Measurements from ENCODE around the gene SLC5A11.
"Not testable (repeated sequence)": the region's sequence is repeated elsewhere in the genome, so short reads cannot be mapped to it uniquely, and the experiment has no call there.

The SLC5A11 gene

GRCh38 chr16:24863582-24864437 is 18.0 kb downstream of the SLC5A11 start:
- DNase-seq: no peak

DNA sequence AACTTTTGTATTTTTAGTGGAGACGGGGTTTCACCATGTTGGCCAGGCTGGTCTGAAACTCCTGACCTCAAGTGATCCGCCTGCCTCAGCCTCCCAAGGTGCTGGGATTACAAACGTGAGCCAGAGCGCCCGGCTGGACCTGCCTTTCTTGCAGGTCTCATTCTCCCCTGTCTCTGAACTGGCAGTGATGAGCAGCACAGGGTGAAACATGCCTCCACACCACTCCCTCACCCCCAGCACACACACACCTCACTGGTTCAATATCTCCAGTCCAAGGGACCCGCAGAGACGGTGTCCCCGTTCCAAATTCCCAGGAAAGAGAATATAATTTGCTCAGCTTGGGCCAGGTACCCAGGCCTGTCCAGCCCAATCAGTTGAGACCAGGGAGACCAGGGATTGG is 23.3 kb downstream of the SLC5A11 start:
- DNase-seq: no peak

GRCh38 chr16:24871891-24872290 is 26.1 kb downstream of the SLC5A11 start:
- no peak for DNase-seq

DNA sequence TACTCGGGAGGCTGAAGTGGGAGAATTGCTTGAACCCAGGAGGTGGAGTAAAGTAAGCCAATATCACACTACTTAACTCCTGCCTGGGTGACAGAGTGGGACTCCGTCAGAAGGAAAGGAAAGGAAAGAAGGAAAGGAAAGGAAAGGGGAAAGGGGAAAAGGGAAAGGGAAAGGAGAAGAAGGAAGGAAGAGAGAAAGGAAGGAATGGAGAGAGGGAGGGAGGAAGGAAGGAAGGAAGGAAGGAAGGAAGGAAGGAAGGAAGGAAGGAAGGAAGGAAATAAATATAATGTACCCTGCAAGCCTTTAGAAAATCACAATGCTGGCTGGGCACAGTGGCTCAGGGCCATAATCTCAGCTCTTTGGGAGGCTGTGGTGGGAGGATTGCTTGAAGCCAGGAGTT is 27.3 kb downstream of the SLC5A11 start:
- DNase-seq: no peak

DNA sequence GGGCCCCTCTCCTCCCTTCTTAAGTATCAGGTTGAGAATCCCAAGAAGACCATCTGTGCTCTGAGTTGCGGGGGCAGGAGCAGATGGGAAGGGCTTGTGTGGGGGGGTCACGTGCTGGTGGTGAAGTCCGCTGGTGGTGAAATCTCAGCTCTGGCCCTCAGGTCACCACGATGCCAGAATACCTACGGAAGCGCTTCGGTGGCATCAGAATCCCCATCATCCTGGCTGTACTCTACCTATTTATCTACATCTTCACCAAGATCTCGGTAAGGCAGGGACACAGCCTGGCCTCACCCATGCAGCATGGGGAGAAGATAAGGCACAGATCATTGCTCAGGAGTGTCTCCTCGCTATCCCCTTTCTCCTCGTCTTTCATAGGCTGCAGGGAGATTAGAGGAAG is 29.7 kb downstream of the SLC5A11 start:
- peak; percentile 6 for DNase-seq

DNA sequence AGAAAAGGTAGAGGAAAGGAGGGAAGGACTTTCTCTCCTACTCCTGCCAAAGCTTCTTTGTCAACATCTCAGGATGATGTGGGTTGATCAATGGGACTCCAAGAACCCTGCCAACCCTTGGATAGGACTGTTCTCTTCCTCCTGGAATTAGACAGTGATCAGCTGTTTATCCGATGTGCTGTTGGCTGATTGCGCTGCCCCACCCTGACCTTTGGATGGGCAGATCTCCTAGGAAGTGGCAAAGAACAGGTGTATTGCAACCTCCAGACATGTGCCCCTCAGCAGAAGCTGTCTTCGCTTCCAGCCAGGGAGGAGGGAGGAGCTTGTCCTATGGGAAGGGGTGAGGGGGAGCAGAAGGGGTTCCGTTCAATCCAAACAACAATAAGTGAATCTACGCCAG is 30.5 kb downstream of the SLC5A11 start:
- no peak for DNase-seq

DNA sequence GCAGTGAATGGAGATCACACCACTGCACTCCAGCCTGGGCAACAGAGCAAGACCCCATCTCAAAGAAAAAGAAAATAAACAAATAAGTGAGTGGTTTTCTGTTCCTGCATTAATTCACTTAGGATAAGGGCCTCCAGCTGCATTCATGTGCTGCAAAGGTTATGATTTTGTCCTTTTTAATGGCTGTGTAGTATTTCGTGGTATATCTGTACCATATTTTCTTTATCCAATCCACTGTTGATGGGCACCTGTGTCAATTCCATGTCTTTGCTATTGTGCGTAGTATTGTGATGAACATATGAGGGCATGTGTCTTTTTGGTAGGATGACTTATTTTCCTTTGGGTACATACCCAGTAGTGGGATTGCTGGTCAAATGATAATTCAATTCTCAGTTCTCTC is 33.9 kb downstream of the SLC5A11 start:
- no peak for DNase-seq

DNA sequence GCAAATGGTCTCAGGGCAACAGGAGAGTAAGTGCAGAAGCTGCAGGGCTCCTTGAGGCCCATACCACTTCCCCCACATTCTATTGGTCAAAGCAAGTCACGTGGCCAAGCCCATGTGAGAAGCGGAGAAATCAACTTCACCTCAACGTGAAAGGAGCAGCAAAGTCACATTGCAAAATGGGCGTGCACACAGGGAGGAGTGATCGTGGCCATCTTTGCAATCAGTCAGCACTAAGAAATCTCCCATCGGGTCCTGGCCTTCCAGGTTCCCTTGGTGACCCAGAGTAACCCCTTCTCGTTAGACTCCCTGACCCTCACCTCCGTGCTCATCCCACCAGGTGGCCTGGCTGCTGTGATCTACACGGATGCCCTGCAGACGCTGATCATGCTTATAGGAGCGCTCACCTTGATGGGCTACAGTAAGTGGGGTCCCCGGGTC is 38.0 kb downstream of the SLC5A11 start:
- DNase-seq: no peak

GRCh38 chr16:24887472-24887871 is 41.7 kb downstream of the SLC5A11 start:
- no peak for DNase-seq

- DNase-seq: no peak
Measured at GRCh38 chr16:24890746-24891145, 45.0 kb downstream of the SLC5A11 start.

DNA sequence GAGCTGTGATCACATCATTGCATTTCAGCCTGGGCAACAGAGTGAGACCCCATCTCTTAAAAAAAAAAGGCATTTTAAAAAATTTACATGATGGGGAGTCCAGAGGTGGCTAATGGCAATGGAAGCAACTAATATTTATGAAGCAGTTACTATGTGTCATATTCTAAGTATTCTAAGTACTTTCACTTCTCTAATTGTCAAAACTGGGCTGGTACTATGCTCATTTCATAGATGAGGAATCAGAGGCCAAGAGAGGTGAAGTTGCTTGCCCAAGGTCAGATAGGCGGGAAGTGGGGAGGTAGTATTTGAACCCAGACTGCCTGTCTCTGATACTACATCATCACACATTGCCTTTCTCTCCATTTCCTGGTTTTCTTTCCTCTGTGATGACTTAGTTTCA is 50.7 kb downstream of the SLC5A11 start:
- no peak for DNase-seq

- DNase-seq: not testable (repeated sequence)
Measured at GRCh38 chr16:24897522-24897921, 51.8 kb downstream of the SLC5A11 start.

DNA sequence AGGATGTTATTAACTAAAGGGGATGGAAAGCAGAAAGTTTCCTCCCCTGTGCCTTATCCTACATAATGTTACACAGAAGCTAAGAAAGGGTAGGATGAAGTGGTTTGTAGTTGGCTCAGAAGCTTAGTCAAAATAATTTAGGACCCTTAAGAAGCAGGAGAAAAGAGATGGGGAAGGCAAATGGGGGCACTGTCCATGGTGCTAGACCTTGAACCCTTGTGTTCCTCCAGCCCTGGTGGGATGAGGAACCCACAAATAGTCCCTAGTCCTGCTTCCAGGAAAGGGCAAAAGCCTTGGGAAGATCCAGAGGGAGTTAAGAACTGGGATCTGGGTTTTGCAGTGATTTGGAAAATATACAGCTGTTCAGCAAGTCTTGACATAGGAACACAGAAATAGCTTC is 54.5 kb downstream of the SLC5A11 start:
- no peak for DNase-seq

- no peak for DNase-seq
Measured at GRCh38 chr16:24906199-24906808, 60.5 kb downstream of the SLC5A11 start.

DNA sequence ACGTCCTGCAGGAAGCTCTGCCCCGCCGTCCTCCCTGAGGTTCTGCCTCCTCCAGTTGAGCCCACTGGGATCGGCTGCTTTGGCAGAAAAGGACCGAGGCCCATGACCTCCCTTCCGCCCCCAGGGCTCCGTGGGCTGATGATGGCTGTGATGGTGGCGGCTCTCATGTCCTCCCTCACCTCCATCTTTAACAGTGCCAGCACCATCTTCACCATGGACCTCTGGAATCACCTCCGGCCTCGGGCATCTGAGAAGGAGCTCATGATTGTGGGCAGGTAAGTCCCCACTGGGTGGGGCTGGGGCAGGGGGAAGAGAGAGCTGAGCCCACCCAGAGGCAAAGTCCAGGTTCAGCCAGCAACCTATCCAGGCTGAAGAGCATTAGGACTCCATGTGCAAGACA is 61.1 kb downstream of the SLC5A11 start:
- DNase-seq: no peak

DNA sequence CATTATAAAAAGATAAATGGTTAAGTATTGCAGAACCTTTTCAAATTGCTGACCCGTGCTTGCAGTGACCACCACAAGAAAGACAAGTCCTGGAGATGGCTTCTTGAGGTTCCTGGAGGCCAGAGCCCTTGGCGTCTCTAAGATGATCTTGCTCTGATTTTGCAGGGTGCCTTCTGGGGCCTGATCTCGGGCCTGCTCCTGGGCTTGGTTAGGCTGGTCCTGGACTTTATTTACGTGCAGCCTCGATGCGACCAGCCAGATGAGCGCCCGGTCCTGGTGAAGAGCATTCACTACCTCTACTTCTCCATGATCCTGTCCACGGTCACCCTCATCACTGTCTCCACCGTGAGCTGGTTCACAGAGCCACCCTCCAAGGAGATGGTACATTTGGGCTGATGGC is 63.0 kb downstream of the SLC5A11 start:
- DNase-seq: no peak

DNA sequence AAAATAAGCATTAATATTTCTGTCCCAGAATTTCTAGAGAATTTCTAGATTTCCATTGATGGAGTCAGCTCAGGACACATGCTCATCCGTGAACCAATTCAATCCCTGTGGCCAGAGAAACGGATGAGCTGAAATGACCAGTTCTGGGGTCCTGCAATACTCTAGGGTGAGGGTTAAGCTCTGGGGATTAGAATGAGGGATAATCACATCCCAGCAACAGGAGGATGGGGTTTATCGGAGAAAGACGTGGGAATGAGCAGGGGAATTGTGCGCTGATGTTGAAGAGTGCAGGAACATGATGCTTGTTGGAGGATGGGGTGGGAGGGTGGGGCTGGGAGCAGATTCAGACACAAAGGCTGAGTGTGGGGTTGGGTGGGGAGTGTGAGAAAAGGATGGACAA is 64.1 kb downstream of the SLC5A11 start:
- no peak for DNase-seq

DNA sequence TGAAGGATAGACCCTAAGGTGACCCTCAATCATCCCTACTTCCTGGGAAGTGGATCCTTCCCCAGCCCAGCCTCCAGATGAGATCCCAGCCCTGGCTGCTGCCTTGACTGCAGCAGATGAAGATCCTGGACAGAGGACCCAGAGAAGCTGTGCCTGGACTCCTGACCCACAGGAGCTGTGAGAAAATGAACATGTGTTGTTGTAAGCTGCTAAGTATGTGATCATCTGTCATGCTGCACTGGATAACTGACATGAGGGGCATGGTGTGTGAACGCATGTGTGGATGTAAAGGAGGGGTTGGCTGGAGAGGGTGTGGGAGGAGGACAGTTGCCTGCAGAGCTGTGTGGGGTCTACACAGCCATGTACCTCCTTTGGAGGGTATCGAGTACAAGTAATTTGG is 69.3 kb downstream of the SLC5A11 start:
- DNase-seq: no peak

DNA sequence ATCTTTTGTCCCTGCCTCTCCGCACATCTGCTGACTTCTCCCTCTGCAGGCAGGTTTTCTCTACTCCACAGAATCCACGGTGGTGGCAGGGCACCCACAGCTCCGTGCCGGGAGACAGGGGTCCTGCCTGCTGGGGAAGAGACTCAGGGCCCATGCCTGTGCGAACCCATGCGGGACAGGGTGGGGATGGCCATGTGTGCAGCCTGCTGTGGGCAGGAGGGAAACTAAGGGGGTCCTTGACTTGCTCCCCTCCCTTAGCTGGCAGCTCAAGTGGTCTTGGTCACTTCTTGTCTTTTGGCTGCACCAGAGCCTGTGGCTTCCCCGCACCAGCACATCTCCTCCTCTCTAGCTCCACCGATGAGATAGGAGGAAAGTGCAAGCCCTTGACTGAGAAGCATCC is 69.8 kb downstream of the SLC5A11 start:
- DNase-seq: no peak

DNA sequence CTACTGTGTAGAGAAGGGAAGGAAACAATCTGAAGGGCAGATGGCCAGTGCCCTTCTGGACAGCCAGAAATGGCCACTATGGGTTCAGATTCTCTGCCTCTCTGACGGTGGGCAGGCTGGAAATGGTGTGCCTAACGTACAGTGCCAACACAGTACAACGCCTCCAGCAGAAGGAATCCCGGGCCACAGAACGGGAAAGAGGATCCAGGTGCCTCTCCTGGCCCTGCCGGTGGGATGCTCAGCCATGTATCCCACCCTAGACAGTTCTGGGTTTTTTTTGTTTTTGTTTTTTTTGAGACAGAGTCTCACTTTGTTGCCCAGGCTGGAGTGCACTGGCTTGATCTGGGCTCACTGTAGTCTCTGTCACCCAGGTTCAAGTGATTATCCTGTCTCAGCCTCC is 71.5 kb downstream of the SLC5A11 start:
- no peak for DNase-seq

GRCh38 chr16:24917891-24918290 is 72.1 kb downstream of the SLC5A11 start:
- no peak for DNase-seq

DNA sequence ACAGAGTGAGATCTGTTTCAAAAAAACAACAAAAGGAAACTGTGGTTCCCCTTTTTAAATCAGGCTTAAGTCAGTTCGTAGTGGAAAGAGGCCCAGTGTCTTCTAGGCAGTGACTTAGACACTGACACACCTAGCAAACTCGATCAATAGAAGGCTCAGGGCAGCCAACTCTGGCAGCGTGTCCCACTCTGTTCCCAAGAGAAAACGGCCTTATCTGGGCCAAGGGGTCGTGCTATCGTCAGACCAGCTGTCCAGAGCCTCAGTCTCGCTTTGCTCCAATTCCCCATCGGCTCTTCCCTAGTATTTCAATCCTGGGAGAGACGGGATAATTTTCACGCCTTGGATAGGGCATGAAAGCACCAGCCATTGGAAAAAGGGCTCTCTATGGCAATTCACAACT is 72.9 kb downstream of the SLC5A11 start:
- DNase-seq: no peak

- DNase-seq: no peak
Measured at GRCh38 chr16:24919536-24919935, 73.8 kb downstream of the SLC5A11 start.

DNA sequence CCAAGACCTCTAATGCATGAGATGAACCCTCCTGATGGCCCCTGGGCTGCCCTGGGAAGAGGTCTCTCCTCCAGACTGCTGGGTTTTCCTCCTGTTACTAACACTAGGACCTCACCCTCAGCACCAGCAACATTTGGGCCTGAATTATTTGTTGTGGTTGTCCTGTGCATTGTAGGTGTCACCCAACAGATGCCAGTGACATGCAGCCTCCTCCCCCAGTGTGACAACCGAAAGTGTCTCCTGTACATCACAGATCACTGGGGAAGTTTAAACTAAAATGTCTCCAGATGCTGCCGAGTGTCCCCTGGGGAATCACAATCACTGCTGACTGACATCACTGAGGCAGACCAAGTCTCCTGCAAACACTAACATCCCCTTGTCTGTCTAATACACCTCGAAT is 74.8 kb downstream of the SLC5A11 start:
- DNase-seq: no peak

- no peak for DNase-seq
Measured at GRCh38 chr16:24921229-24921628, 75.5 kb downstream of the SLC5A11 start.
